Measurements from ENCODE around the gene NR3C1.

NR3C1 gene

DNA sequence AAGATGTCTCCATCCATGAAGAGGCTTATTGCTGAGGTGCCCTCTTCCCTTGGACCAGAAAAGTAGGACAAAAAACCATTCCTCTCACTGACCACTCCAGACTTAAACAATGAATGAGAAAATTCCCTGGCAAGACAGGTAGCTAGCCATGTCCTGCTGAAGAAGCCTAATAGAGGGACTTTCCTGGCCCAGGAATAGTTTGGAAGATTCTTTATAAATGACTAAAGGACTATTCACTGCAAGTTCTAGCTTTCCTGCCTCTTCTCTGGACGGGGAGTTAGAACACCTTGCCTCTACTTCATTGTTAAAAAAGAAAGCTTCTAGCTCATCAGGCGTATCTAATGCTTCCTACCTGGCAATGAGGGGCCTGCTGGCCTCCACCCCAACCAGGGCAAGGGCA lies 153.6 kb downstream of the NR3C1 start:
- DNase-seq: no peak

DNA sequence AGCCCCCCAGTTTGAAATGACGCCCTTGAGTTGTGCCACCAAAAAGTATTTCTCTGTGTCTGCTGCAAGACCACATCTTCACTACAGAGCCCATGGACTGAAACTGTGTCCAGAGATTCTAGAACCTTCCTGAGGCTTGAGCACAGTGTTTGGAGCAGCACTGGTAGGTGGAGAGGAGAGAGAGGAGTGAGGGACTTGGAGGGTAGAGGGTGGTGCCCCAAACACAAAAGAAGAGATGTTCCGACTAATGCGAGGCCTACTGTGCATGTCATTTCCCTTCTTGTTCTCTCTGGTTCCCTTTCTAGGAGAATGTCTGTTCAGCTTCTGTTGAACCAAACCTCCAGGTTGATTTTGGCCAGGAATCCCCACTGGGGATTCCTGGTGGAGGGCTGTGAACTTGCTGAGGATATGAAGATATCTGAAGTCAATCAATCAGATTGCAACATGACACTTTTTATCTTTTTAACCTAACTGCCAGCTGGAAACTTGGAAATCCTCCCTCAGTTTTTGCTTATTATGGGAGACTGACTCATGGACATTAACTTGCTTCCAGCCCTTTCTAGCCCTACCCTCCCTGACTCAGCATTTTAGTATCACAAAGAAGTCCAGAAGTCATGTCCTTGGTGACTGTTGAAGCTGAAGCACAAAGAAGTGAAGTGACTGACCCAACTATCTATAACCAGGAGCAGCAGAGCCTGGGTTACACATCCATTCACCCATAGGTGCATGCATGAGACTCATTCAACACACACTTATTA lies 154.5 kb downstream of the NR3C1 start:
- DNase-seq: no peak

GRCh38 chr5:143248391-143248790 lies 155.1 kb downstream of the NR3C1 start:
- DNase-seq: no peak

DNA sequence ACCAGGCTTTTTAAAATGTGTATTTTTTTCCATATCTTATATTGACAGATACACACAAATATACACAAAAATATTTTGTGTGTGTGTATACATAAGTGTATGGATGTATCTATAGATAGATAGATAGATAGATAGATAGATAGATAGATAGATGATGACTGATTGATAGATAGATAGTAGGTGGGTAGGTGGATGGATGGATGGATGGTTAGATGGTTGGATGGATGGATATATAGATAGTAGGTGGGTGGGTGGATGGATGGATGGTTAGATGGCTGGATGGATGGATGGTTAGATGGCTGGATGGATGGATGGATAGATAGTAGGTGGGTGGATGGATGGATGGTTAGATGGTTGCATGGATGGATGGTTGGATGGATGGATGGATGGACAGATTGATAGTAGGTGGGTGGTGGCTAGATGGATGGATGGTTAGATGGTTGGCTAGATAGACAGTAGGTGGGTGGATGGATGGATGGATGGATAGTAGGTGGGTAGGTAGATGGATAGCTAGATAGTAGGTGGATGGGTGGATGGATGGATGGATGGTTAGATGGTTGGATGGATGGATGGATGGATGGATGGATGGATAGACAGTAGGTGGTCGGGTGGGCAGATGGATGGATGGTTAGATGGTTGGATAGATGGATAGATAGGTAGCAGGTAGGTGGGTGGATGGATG lies 156.2 kb downstream of the NR3C1 start:
- DNase-seq: no peak

DNA sequence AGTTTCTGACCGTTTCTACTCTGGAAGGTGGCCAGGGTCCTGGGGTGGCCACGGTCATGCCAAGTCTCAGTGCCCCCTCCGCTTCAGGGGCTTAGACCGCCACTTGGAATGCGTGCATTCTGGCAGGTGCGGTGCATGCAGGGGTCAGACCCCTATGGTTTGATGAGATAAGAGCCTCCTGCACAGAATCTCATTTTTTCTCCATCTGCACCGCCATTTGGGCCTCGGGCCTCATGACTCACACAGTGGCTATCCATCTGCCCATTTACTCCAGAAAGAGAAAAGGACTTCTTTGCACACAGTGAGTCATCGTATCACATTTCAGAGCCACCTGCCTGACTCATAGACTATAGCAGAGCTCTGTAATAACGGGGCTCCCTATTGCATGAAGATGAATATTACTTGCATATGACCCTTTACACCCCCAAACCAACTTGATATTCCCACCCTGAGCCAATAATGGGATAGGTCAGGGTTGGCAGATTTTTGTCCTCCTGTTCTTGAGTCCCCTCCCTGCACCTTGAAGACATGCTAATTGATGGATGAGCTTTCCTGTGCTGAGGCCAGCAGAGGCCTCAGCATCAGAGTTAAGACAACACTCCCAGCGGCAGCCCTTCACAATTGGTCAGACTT lies 157.4 kb downstream of the NR3C1 start:
- no peak for DNase-seq

DNA sequence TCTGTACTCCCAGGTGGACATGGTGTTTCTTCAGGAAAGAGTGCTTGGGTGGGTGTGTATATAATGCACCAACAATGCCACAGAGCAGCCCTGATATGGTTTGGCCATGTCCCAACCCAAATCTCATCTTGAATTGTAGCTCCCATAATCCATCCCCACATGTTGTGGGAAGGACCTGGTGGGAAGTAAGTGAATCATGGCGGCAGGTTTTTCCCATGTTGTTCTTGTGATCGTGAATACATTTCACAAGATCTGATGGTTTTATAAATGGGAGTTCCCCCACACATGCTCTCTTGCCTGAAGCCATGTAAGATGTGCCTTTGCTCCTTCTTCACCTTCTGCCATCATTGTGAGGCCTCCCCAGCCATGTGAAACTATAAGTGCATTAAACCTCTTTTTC lies 158.5 kb downstream of the NR3C1 start:
- DNase-seq: no peak

DNA sequence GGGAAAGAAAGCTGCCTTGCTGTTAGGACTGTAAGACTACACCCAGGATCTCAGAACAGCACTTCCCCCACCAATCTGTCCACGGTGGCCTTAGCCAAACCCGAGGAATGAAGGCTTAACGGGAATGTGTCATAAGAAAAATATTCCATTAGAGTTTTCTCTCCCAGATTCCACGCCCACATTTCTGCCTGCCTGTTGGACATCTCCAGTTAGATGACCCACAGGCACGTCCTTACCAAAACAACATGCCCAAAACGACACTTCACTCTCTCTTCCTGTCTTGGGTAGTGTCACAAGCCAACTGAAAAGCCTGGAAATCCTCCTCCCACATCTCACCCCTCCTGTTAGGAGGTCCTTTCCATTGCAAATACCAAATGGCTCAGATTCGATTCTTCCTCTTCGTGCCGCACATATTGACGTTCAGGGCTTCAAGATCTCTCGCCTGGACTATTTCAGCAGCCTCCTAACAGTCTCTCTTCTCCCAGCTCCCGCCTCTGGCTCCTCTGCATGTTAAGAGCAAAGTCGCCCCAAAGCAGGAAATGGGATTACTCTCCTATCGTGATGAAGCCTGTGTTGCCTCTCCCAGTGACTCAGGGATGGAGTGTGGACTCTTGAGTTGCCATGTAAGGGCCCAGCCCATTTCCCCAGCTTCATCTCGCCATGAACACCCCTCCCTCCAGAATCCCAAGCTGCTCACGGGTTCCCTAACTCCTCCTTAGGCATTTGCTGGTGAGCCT lies 159.3 kb downstream of the NR3C1 start:
- no peak for DNase-seq

- no peak for DNase-seq
Measured at GRCh38 chr5:143243103-143243502, 160.4 kb downstream of the NR3C1 start.

DNA sequence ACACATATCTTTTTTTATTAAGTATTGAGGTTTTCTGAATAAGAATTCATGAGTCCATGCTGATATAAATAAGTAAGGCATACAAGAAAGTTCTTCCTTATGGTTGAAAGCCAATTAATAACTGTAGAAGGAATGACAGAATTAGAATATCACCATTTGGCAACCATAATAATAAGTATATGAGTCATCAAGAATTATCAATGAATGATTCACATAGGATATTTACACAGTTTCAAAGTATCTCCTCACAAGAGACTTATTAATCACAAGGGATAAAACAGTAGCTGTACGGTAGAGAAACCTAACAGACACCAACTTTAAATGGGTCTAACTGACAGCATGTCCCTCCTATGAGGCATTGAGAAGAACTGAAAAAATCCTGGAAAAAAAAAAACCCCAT lies 161.6 kb downstream of the NR3C1 start:
- no peak for DNase-seq

DNA sequence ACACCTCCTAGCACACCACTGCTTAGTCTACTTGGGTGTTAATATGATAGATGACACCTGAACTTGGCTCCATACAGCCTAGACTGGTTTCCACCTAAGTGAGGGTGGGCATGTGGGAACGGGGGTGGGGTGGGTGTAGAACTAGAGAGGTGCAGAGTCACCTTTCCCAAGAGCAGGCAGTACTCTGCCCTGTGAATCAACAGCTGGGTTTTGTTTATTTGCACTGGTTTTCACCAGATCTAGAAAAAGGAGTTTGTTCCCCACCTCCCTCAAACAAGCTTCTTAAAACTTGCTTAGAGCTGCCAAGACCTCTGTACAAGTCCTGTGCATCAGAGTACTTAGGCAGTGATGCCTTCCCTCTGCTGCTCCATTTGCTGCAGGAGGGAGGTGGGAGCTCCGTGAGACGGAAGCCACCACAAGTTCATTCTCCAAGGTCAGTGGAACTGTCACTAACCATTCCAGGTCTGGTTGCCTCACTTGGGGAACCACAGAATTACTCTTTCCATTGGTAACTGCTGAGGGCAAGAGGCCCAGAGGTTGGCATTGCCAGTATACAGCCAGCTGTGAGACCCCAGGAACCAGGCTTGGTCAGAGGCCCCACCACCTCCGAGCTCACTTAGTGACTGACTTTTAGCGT lies 163.5 kb downstream of the NR3C1 start:
- no peak for DNase-seq

- DNase-seq: no peak
Measured at GRCh38 chr5:143238620-143239019, 164.9 kb downstream of the NR3C1 start.

GRCh38 chr5:143237664-143238063 lies 165.8 kb downstream of the NR3C1 start:
- DNase-seq: no peak

DNA sequence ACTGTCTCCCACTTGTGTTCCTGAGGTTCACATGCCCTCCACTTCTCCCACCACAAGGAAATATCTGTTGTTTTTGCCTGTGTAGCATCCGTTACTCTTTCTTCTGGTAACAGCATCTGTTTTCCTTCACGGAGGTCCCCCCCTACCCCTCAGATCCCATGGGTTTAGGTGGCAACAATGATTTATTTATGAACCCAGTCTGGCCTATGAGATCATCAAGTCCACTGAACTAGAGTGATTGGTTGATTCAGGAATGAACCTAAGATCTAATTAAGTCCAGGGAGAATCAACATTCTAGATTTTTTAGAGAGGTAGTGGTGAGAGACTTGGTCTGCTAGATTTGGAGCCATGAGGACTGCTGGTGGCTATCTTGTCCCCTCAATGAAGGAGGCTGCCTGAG lies 166.8 kb downstream of the NR3C1 start:
- no peak for DNase-seq

- no peak for DNase-seq
Measured at GRCh38 chr5:143235423-143235822, 168.1 kb downstream of the NR3C1 start.

GRCh38 chr5:143234162-143234842 lies 169.2 kb downstream of the NR3C1 start:
- no peak for DNase-seq

DNA sequence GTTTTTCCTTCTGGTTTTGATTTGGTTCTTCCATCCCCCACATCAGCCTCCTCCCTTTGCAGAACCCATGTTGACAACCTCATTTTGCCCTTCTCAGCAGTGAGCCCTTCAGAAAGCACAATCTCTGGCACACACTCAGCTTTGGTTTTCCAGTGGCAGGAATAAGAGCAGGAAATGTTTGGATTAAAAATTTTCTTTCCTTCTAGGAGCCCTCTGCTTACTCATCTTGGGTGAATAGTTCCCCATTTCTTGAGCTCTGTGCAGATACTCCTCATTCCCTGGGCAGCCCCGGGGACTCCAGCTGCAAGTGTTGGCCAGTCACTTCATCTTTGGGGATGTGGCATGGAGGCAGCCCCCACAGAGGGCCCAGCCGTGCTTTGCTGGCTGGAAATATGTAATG lies 170.5 kb downstream of the NR3C1 start:
- no peak for DNase-seq

- no peak for DNase-seq
Measured at GRCh38 chr5:143231973-143232812, 171.3 kb downstream of the NR3C1 start.

GRCh38 chr5:143231416-143231815 lies 172.1 kb downstream of the NR3C1 start:
- DNase-seq: no peak

- no peak for DNase-seq
Measured at GRCh38 chr5:143230676-143230996, 172.8 kb downstream of the NR3C1 start.

DNA sequence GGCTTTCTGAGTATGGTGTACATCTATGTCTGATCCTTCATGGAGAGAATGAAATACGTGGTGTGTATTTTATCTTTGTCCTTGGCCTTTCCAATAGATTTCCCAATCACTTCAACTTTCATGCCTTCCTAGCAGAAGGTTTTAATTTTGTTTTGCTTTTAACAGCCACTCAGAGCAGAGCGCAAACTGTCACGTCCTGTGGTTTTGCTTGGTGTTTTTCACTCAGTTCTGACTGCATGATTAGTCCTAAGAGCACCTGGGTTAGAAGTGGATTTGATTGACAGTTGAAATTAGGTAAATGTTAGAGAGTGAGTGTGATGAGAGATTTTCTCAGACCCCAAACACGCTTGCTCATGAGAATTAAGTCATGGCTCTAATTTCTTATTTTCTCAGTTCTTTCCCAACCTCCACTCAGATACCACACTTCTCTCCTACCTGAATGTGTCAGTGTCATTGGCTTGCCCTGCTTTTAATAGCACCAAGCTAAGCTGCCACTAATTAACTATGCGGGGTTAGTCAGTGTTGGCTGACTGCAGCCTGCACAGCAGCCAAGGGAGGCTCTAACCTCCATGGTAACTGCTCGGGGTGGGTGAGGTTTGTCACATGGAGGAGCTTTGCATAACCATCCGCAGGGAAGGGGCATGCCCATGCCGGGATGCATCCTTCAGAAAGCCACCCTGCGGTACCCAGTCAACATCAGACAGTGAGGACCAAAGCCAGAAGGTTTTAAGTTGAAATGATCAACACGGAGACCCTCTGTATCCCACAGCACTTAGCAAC lies 173.4 kb downstream of the NR3C1 start:
- DNase-seq: no peak

- DNase-seq: no peak
Measured at GRCh38 chr5:143229426-143229895, 174.0 kb downstream of the NR3C1 start.
